OCI-M1 (cell line): ENCODE results near the gene KRTAP4-12.
"Not testable (repeated sequence)": the region's sequence is repeated elsewhere in the genome, so short reads cannot be mapped to it uniquely, and the experiment has no call there.

Experiments used
- DNase-seq: peaks from one replicate; lab custom pipeline; 2025; lab: John Stamatoyannopoulos, UW

KRTAP4-12 gene

DNA sequence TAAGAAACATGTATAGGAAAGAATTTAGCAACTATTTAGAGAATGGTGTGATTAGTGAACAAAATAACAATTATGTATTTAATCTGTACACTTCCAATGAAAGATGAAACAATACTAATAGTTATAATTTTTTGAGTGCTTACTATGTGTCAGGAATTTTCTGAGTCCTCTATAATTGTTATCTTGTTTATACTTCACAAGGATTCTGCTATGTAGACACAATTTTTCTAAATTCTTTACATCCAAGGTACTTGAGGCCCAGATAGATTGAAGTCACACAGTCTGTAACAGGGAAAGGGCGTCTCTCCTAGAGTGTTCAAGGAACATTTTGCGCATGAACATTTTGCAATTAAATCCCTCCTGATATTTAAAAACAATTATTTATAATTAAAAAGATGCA, 1.1 kb upstream of the KRTAP4-12 start:
- DNase-seq, result no peak

DNA sequence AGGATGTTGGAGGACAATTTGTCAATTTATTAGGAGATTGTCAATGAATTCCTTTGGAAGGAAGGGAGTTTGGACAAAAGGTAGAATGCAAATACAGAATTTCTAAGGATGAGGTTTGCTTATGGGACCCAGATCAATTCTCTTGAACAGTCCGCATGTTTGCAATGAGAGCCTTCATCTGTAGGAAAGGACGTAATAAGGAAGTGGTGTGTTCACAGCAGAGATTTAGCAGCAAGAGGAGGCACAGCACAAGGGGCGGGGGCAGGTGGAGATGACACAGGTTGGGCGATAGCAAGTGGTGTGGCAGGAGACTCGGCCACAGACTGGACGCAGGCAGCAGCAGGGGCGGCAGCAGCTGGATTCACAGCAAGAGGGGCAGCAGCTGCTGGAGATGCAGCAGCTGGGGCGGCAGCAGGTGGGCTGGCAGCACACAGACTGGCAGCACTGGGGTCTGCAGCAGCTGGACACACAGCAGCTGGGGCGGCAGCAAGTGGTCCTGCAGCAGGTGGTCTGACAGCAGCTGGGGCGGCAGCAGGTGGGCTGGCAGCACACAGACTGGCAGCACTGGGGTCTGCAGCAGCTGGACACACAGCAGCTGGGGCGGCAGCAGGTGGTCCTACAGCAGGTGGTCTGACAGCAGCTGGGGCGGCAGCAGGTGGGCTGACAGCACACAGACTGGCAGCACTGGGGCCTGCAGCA, 541 bp downstream of the KRTAP4-12 start:
- not testable (repeated sequence) for DNase-seq

DNA sequence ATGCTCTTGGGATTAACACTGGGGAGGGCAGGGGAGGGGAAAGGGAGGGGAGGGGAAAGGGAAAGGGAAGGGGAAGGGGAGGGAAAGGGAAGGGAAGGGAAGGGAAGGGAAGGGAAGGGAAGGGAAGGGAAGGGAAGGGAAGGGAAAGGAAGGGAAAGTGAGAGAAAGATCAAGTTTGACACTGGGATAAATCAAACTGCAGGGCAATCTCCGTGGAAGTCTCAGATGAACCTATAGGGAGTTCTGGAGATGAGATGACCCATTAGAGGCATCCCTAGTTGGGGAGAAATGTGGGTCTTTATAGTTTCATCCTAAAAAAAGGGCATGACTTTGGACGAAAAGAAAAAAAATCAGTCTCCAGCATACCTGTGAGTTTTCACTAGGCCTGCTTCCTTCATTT, 2.2 kb downstream of the KRTAP4-12 start:
- DNase-seq, result no peak

DNA sequence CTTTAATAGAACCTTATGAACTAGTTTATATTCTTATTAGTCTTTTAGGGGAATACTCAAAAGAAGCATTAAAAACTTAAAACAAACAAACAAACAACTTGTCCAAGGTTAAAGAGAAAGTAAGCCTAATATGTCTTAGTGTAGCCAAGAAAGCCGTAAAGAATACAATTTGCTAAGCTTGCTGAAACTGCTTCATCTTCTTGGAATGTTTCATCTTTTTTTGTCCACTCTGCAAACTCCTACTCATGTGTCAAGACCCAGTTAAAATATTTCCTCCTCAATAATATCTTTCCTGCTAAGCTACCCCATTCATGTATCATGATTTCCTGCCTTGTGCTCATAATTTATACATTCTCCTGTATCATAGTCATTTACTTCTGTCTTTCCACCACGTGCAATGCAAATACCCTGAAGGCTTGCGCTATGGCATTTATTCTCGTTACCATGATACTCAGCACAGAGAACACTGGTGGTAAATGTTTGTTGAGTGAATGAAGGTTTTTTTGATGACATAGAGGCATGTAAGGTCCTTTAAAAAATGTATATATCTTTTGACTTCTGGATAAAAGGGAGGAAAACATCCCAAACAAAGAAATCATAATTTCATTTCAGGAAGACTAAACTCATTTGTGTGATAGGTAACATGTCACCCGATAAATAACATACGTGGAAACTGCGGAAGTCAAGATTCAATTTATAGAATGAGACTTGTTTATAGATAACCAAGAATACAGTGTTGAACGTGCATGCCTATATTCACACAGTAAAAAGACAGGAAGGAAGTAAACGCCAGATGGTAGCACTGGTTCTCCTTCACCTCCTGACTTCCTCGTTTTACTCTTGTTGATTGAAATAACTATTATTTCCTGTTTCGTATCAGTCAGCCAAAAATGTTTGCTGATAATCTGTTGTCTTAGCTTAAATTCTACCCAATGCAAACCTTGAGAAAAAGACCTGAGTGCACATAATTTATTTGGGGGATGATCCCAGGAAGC, 4.0 kb downstream of the KRTAP4-12 start:
- DNase-seq, result peak; percentile 11

DNA sequence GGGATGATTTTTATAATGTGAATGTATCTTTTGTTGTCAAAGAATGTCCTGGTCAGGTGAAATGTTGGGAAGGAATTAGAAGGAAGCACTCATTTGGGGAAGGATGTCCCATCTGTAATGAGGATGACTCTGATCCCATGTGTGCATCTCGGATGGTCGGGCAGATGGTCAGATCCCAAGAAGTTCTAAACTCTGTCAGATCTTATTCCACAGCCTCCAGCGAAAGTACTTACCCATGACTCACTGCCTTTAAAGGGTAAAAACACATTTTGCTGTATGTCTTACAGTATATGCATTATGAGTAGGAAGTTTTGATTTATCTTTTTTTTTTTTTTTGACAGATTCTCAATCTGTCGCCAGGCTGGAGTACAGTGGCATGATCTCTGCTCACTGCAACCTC, 5.3 kb downstream of the KRTAP4-12 start:
- DNase-seq, result no peak

DNA sequence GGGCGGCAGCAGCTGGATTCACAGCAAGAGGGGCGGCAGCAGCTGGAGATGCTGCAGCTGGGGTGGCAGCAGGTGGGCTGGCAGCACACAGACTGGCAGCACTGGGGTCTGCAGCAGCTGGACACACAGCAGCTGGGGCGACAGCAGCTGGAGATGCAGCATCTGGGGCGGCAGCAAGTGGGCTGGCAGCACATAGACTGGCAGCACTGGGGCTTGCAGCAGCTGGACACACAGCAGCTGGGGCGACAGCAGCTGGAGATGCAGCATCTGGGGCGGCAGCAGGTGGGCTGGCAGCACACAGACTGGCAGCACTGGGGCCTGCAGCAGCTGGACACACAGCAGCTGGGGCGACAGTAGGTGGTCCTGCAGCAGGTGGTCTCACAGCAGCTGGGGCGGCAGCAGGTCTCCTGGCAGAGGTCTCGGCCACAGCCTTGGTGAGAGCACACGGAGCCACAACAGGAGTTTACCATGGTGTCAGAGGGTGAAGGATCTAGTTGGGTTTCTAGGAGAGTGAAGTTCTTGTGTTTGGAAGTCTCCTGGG, 6.1 kb downstream of the KRTAP4-12 start, which contains the start of gene KRTAP4-11:
Gene KRTAP4-11, minus strand, starts transcription at position 528 of the 541 bp plus-strand sequence. Its CDS starts 58 bp downstream, at position 470.
- DNase-seq, result not testable (repeated sequence)

DNA sequence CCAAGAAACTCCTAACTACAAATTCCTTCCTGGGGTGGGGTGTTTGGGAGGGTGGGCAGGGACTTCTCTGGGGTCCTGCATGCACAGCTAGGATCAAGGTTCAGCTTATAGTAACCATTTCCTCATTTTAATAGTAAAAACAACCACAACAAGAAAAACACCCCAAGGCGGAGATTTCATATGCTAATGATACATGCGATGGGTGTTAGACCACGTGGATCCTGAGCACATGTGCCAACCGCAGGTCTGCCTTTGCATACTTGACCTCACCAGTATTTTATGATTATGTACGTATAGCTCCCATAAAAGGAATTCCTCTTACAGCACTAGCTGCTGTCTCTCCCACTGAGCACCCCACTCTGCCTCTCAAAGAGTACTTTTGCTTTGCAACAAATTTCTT, 7.7 kb downstream of the KRTAP4-12 start:
- no peak for DNase-seq

DNA sequence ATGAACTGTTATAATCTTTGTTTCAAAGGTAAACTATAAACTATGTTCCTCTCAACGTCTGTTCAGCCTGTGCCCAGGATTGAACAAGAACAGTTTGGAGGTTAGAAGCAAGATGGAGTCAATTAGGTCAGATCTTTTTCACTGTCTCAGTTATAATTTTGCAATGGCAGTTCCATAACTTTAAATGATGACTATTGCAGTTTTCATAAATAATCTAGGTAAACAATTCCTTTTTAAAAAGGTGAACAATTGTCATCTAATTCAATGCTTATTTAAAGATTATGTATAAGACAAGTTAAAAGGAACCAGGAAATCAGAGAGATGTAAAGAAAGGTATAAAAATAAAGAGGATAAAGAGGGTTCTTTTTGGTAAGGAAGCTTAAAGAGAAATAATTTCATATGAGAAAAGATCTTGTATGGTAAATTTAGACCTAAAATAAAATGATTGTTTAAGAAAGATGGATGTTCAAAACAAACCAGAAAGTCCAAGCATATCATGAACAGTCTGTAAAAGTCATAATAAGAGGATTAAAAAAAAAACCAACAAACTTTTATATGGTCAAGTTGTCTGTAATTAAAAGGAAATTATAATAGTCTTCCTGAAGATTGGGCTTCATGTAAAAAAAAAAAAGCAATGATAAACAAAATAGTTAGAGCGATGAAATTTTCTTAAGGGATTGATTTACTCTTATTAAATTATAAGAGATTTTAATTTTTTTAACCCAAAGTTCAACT, 12.7 kb downstream of the KRTAP4-12 start:
- no peak for DNase-seq

DNA sequence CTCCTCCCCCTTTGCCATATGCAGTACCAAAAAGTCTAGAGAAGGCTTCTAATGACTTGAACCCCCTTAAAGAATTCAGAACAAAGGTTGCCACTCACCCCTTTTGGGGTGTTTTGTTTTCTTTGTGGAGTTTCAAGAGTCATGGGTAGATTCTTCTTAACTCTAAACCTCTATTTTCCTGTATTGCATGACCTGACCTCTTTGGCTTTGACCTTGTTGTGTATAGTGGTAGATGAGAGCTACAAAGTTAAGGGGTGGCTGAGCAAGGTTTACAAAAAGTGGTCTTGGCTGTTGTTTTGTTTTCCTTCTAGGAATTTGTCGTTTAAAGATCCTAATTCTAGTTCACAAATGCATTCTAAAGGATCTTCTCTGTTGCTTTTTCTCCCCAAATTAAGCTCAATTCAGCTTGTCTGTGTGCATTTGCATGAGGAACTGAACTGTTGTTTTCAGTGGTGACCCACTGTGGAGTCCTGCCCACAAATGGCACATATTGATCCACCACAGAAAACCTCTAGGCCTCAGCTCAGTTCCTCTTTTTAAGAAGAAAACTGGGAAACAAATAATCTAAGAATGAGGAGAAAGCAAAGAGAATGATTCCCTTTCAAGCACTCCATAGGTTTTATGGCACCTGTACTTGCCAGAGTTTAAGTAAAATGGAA, 15.1 kb downstream of the KRTAP4-12 start:
- not testable (repeated sequence) for DNase-seq

DNA sequence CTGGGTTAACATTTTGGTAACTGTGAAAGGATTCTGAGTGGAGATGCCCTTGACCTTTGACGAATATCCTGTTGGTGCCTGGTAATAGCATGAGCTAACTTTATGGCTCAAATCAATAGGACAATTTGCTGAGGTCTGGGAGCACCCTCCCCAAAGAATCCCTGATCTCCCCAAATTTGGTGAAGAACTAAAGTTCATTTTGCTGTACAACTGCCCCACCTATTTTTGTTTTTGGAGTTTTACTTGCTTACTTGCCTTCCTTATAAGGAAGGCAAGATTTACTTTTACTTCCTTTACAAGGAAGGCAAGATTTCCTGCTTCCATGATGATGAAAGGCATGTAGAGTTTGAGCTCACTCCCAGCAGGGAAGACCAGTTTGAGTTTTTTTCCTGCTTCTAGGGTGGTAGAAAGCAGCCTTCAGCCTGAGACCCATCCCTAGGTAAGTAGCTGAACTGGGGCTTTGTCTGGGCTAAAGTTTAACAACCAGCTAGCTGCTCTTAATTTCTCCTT, 16.0 kb downstream of the KRTAP4-12 start:
- no peak for DNase-seq

DNA sequence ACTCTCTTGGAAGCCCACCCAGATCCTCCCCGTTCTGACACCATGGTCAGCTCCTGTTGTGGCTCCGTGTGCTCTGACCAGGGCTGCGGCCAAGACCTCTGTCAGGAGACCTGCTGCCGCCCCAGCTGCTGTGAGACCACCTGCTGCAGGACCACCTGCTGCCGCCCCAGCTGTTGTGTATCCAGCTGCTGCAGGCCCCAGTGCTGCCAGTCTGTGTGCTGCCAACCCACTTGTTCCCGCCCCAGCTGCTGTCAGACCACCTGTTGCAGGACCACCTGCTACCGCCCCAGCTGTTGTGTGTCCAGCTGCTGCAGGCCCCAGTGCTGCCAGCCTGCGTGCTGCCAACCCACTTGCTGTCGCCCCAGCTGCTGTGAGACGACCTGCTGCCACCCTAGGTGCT, 18.6 kb downstream of the KRTAP4-12 start, which contains the start of gene KRTAP4-9:
Gene KRTAP4-9, plus strand, starts transcription at position 43 of the 400 bp plus-strand sequence. Its CDS starts 0 bp downstream, at position 43.
- DNase-seq, result not testable (repeated sequence)

DNA sequence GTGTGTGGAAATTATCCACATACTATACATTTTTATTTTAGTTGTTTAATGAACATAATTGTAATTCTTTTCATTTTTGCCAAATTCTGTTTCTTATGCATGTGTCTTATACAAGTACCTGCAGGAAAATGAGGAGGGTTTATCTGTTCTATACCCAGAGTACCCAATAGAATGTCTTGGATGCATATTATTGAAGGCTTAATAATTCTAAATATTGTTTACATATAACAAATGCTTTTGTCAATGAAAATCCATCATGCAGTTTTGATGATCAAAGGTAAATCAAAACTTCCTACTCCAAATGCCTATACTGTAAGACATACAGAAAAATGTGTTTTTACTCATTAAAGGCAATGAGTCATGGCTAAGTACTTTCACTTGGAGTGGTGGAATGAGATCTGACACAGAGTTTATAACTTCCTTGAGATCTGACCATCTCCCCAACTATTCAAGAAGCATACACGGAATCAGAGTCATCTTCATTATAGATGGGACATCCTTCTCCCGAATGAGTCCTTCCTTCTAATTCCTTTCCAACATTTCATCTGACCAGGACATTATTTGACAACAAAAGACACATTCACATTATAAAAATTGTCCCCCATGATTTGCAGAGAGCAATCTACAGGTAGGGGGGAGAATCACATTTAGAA, 19.5 kb downstream of the KRTAP4-12 start:
- not testable (repeated sequence) for DNase-seq

DNA sequence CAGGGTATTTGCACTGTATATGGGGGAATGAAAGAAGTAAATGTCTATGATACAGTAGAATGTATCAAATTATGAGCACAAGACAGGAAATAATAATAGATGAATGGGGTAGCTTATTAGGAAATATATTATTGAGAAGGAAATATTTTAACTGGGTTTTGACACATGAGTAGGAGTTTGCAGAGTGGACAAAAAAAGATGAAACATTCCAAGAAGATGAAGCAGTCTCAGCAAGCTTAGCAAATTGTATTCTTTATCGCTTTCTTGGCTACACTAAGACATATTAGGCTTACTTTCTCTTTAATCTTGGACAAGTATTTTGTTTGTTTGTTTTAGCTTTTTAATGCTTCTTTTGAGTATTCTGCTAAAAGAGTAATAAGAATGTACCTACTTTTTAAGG, 20.1 kb downstream of the KRTAP4-12 start:
- no peak for DNase-seq

DNA sequence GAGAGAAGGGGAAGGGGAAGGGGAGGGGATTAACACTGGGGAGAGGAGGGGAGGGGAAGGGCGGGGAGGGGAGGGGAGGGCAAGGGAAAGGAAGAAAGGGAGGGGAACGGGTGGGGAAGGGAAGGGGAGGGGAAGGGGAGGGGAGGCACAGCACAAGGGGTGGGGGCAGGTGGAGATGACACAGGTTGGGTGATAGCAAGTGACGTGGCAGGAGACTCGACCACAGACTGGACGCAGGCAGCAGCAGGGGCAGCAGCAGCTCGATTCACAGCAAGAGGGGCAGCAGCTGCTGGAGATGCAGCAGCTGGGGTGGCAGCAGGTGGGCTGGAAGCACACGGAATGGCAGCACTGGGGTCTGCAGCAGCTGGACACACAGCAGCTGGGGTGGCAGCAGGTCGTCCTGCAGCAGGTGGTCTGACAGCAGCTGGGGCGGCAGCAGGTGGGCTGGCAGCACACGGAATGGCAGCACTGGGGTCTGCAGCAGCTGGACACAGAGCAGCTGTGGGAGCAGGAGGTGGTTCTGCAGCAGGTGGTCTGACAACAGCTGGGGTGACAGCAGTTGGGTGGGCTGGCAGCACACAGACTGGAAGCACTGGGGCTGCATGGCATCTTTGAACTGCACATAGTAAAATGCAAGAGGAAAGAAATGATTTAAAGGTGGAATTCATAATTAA, 22.3 kb downstream of the KRTAP4-12 start, which contains the start of gene KRTAP4-16:
Gene KRTAP4-16, minus strand, starts transcription at position 624 of the 674 bp plus-strand sequence. Its CDS starts 0 bp downstream, at position 624.
- no peak for DNase-seq

DNA sequence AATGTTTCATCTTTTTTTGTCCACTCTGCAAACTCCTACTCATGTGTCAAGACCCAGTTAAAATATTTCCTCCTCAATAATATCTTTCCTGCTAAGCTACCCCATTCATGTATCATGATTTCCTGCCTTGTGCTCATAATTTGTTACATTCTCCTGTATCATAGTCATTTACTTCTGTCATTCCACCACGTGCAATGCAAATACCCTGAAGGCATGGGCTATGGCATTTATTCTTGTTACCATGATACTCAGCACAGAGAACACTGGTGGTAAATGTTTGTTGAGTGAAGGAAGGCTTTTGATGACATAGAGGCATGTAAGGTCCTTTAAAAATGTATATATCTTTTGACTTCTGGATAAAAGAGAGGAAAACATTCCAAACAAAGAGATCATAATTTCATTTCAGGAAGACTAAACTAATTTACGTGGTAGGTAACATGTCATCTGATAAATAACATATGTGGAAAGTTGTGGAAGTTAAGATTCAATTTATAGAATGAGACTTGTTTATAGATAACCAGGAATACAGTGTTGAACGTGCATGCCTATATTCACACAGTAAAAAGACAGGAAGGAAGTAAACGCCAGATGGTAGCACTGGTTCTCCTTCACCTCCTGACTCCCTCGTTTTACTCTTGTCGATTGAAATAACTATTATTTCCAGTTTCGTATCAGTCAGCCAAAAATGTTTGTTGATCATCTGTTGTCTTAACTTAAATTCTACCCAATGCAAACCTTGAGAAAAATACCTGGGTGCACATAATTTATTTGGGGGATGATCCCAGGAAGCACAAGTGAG, 24.1 kb downstream of the KRTAP4-12 start:
- not testable (repeated sequence) for DNase-seq

DNA sequence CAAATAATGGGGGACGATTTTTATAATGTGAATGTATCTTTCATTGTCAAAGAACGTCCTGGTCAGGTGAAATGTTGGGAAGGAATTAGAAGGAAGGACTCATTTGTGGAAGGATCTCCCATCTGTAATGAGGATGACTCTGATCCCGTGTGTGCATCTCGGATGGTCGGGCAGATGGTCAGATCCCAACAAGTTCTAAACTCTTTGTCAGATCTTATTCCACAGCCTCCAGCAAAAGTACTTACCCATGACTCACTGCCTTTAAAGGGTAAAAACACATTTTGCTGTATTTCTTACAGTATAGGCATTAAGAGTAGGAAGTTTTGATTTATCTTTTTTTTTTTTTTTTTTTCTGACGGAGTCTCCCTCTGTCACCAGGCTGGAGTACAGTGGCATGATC, 25.5 kb downstream of the KRTAP4-12 start:
- DNase-seq, result no peak

DNA sequence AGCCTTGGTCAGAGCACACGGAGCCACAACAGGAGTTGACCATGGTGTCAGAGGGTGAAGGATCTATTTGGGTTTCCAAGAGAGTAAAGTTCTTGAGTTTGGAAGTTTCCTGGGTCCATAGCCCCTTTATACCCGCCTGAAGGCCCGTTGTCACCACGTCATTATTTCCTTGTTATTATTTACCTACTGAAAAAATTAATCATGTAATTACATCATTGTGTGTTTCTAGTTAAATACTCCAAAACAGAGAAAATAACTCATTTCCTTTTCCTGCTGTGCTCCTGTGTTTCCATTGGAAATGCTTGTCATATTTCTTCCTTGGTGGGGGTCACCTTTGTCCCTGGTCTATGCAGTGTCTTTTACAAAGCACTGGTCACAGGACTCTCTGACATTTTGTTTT, 25.9 kb downstream of the KRTAP4-12 start, which contains the start of gene KRTAP4-8:
Gene KRTAP4-8, minus strand, starts transcription at position 101 of the 400 bp plus-strand sequence. Its CDS starts 58 bp downstream, at position 43.
- DNase-seq, result no peak

DNA sequence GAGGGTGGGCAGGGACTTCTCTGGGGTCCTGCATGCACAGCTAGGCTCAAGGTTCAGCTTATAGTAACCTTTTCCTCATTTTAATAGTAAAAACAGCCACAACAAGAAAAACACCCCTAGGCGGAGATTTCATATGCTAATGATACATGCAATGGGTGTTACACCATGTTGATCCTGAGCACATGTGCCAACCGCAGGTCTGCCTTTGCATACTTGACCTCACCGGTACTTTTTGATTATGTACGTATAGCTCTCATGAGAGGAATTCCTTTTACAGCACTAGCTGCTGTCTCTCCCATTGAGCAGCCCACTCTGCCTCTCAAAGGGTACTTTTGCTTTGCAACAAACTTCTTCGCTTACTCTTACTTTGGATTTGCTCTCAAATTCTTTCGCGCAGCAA, 27.9 kb downstream of the KRTAP4-12 start:
- DNase-seq, result no peak
